Prostate gland (tissue), 2 donors: ENCODE measurements around the gene RAB18.

ENCODE experiments used
- POLR2AphosphoS5 ChIP-seq: sonication (generic); formaldehyde crosslinking; IDR thresholded peaks from one replicate; pipeline ENCODE4 v1.6.1; 2017; ENCODE audit warnings: antibody characterized with exemption
- TF ChIP-seq, protein P1 (sequence below), 4 experiments: fragments of 200-600 bp in 2 of 4; fragments of 450-650 bp in 2 of 4; sonication (generic) in 2 of 4; IDR thresholded peaks; 1 replicate in 3 of 4; 2 replicates in 1 of 4; pipeline ENCODE4 v1.5.1; 2016 to 2019; ENCODE audit warnings: antibody characterized with exemption in 4 of 4, mild to moderate bottlenecking in 2 of 4, moderate library complexity in 2 of 4

DNA sequence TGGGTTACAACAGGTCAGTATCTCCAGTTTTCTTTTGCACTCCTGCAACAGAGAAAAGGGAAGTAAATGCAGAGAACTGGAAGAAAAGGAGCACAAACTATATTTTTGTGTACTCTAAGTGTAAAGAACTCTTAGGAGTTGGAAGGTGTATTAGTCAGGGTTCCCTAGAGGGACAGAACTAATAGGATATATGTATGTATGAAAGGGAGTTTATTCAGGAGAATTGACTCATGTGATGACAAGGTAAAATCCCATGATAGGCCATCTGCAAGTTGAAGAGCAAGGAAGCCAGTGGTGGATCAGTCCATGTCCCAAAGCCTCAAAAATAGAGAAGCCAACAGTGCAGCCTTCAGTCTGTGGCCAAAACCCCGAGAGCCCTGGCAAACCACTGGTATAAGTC is 22.6 kb upstream of the RAB18 start:
- TF ChIP-seq POLR2AphosphoS5 = no peak
- TF ChIP-seq, protein P1, sequence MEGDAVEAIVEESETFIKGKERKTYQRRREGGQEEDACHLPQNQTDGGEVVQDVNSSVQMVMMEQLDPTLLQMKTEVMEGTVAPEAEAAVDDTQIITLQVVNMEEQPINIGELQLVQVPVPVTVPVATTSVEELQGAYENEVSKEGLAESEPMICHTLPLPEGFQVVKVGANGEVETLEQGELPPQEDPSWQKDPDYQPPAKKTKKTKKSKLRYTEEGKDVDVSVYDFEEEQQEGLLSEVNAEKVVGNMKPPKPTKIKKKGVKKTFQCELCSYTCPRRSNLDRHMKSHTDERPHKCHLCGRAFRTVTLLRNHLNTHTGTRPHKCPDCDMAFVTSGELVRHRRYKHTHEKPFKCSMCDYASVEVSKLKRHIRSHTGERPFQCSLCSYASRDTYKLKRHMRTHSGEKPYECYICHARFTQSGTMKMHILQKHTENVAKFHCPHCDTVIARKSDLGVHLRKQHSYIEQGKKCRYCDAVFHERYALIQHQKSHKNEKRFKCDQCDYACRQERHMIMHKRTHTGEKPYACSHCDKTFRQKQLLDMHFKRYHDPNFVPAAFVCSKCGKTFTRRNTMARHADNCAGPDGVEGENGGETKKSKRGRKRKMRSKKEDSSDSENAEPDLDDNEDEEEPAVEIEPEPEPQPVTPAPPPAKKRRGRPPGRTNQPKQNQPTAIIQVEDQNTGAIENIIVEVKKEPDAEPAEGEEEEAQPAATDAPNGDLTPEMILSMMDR (IDR thresholded peaks at IDR 0.05) = no peak
